B cell (primary cell): ENCODE results near the gene INPP5B.

ENCODE experiments used
- EZH2 ChIP-seq: IDR thresholded peaks from 2 replicates; pipeline ENCODE4 v1.6.1; 2012; ENCODE audit warnings: borderline replicate concordance, low read depth, mild to moderate bottlenecking, moderate library complexity, low read length; ENCODE audit not compliant: insufficient read depth, poor library complexity, severe bottlenecking
- TF ChIP-seq, protein P1 (sequence below): fragments of 200-600 bp; IDR thresholded peaks from one replicate; pipeline ENCODE4 v1.8.0; 2022; ENCODE audit warnings: antibody characterized with exemption, mild to moderate bottlenecking

GRCh38 chr1:37951041-37951782 lies 4.4 kb upstream of the INPP5B start:
- TF ChIP-seq, protein P1, sequence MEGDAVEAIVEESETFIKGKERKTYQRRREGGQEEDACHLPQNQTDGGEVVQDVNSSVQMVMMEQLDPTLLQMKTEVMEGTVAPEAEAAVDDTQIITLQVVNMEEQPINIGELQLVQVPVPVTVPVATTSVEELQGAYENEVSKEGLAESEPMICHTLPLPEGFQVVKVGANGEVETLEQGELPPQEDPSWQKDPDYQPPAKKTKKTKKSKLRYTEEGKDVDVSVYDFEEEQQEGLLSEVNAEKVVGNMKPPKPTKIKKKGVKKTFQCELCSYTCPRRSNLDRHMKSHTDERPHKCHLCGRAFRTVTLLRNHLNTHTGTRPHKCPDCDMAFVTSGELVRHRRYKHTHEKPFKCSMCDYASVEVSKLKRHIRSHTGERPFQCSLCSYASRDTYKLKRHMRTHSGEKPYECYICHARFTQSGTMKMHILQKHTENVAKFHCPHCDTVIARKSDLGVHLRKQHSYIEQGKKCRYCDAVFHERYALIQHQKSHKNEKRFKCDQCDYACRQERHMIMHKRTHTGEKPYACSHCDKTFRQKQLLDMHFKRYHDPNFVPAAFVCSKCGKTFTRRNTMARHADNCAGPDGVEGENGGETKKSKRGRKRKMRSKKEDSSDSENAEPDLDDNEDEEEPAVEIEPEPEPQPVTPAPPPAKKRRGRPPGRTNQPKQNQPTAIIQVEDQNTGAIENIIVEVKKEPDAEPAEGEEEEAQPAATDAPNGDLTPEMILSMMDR: no peak
- TF ChIP-seq EZH2: no peak
